Measurements from ENCODE around the gene IARS2. TPM values are rescaled to one million over a fixed set of nuclear protein-coding genes. Genes with fewer than 3 reads are reported as not detected.

IARS2 gene
- total RNA-seq: 10 to 100 TPM; 19.6 to 30.5 (median 24.6) TPM
- 10 to 100 TPM in 1 of 2 donors, 1 to 10 TPM in 1; 7.6 to 17.6 TPM for polyA plus RNA-seq

GRCh38 chr1:220094016-220094911 is at the start of gene IARS2:
TSS of gene IARS2 (plus strand) at chr1:220094132. CDS start at chr1:220094217, 85 bp downstream.
- DNase-seq (peak; percentile 88 to 95 (median 93)), ATAC-seq (peak; percentile 90 to 95 (median 92)), FAIRE-seq (no peak)
- intact Hi-C loops (cut with DNase I): no loop called here
- 0 to 1% methylated on average over 69 to 73 of the region's 73 CpGs for WGBS, 2 donors
- TF ChIP-seq CTCF (IDR thresholded peaks at IDR 0.05): no peak
- Histone ChIP-seq H3K27ac (peak within 1 kb of the TSS; percentile 70 to 90 (median 81)), H3K4me3 (peak within 1 kb of the TSS; percentile 81 to 96 (median 94)), H3K36me3 (no peaks in the 10 kb centered on the region), H3K27me3 (no peaks in the 10 kb centered on the region), H3K4me1 (peaks cover 5 to 10% (median 9%) of the 10 kb centered on the region in 3 donors), H3K9me3 (no peaks in the 10 kb centered on the region)

GRCh38 chr1:220044678-220045355 is 49.1 kb upstream of the IARS2 start:
- Histone ChIP-seq H3K36me3 (no peaks in the 10 kb centered on the region), H3K9me3 (no peaks in the 10 kb centered on the region), H3K4me3 (peak overlapping the region in 3 of 4 donors; percentile 72 to 81 (median 79)), H3K27me3 (no peaks in the 10 kb centered on the region), H3K27ac (peak overlapping the region in 2 of 4 donors; percentile 71 to 80), H3K4me1 (peaks cover 0 to 20% (median 12%) of the 10 kb centered on the region in 3 donors)
- ATAC-seq: no peak
- TF ChIP-seq CTCF (IDR thresholded peaks at IDR 0.05): no peak
- intact Hi-C loops (cut with DNase I): no loop called here
- FAIRE-seq: no peak
- DNase-seq: no peak
- WGBS, 2 donors: 43 to 48% methylated on average over 4 of the region's 4 CpGs

GRCh38 chr1:220045356-220046051 is 48.4 kb upstream of the IARS2 start:
- H3K27me3 ChIP-seq: no peaks in the 10 kb centered on the region
- ATAC-seq (peak; percentile 16 to 51 (median 35)), FAIRE-seq (no peak), DNase-seq (peak in 1 of 6 donors; percentile 18)
- H3K27ac ChIP-seq: peak overlapping the region; percentile 71 to 80 (median 74)
- no peak for TF ChIP-seq CTCF (IDR thresholded peaks at IDR 0.05)
- intact Hi-C loops (cut with DNase I): no loop called here
- peak overlapping the region; percentile 57 to 81 (median 76) for H3K4me3 ChIP-seq
- no peaks in the 10 kb centered on the region for H3K36me3 ChIP-seq
- H3K9me3 ChIP-seq: no peaks in the 10 kb centered on the region
- WGBS, 2 donors: 11 to 12% methylated on average over 17 of the region's 17 CpGs
- H3K4me1 ChIP-seq: peaks cover 0 to 20% (median 12%) of the 10 kb centered on the region in 3 donors

- Histone ChIP-seq H3K4me1 (peaks cover 0 to 20% (median 12%) of the 10 kb centered on the region in 3 donors), H3K36me3 (no peaks in the 10 kb centered on the region), H3K4me3 (peak within 1 kb of the TSS; percentile 57 to 81 (median 76)), H3K27ac (peak within 1 kb of the TSS; percentile 71 to 80 (median 74)), H3K9me3 (no peaks in the 10 kb centered on the region), H3K27me3 (no peaks in the 10 kb centered on the region)
- peak; percentile 86 for FAIRE-seq
- DNase-seq: peak; percentile 91 to 96 (median 94)
- intact Hi-C loops (cut with DNase I): no loop called here
- ATAC-seq: peak; percentile 98 to 99 (median 99)
- peak; percentile 60 to 85 (median 68) for TF ChIP-seq CTCF (IDR thresholded peaks at IDR 0.05)
- 0 to 1% methylated on average over 69 to 71 of the region's 71 CpGs for WGBS, 2 donors
These were observed 47.6 kb upstream of the IARS2 start, which contains the start of gene EPRS1 for GRCh38 chr1:220046052-220046930. TSS of gene EPRS1 (minus strand) at chr1:220046505. CDS start at chr1:220046388, 117 bp downstream.

All from pancreas (tissue), 10 donors.